GM12878 (cell line): ENCODE measurements around the gene MTFR1L. TPM values are rescaled to one million over a fixed set of nuclear protein-coding genes. Genes with fewer than 3 reads are reported as not detected.

Experiments
- ATAC-seq: fragments of 200-7000 bp; cut with Tn5 transposase; 3 replicates; pipeline ENCODE4 v1.9.1; 2020; ENCODE audit warnings: mild to moderate bottlenecking, moderate library complexity
- BruUV-seq: library from RNA; stranded (reverse); fragments of 400-500 nt; replicated peaks from 2 replicates; lab custom pipeline; 2021; lab: Mats Ljungman, UMichigan
- CTCF ChIA-PET: fragments of 300-600 bp; sonication (Branson Sonifier 250); formaldehyde crosslinking; extraction: SDS; loops from one replicate; lab custom pipeline; 2021; ENCODE audit warnings: inconsistent platforms; lab: Yijun Ruan, JAX
- POLR2A ChIA-PET: fragments of 350-600 bp; formaldehyde crosslinking; extraction: SDS; loops from one replicate; lab custom pipeline; 2021; ENCODE audit warnings: inconsistent platforms; lab: Charles Lee
- RAD21 ChIA-PET: fragments of 300-600 bp; sonication (Branson Sonifier 250); formaldehyde crosslinking; loops from one replicate; lab custom pipeline; 2023; ENCODE audit warnings: antibody characterized with exemption; ENCODE audit not compliant: unreplicated experiment; lab: Charles Lee
- SMC1A ChIA-PET: fragments of 300-600 bp; sonication (Branson Sonifier 250); formaldehyde crosslinking; loops from one replicate; lab custom pipeline; 2023; ENCODE audit not compliant: unreplicated experiment, uncharacterized antibody; lab: Charles Lee
- DNase-seq: peaks from one replicate; pipeline ENCODE4 v3.0.0-alpha.2; 2011; ENCODE audit warnings: low read depth, low spot score
- FAIRE-seq: peaks from 3 replicates; lab custom pipeline; 2011; peaks lifted over from hg19 to GRCh38; lab: Jason Lieb, UNC
- H2AFZ ChIP-seq: 2 replicates; pipeline ENCODE4 v1.6.0; 2011; ENCODE audit warnings: low read depth, low read length, control low read depth; ENCODE audit not compliant: control insufficient read depth
- H3K27ac ChIP-seq: 2 replicates; pipeline ENCODE4 v1.5.1; 2011; ENCODE audit warnings: control low read depth; ENCODE audit not compliant: control insufficient read depth, insufficient read depth
- H3K27me3 ChIP-seq, 2 experiments: replicated peaks in 1 of 2; 2 replicates each; pipeline versions ENCODE4 v1.6.0 to v1.6.1; 2011; ENCODE audit warnings: low read length in 1 of 2; ENCODE audit not compliant: control insufficient read depth in 2 of 2, insufficient read depth in 2 of 2
- H3K36me3 ChIP-seq, 2 experiments: 2 replicates each; pipeline ENCODE4 v1.5.1; 2011; ENCODE audit warnings: low read length in 1 of 2; ENCODE audit not compliant: control insufficient read depth in 2 of 2, insufficient read depth in 2 of 2
- H3K4me1 ChIP-seq: 2 replicates; pipeline ENCODE4 v1.6.1; 2011; ENCODE audit warnings: mild to moderate bottlenecking, low read length, moderate library complexity, mixed read lengths; ENCODE audit not compliant: control insufficient read depth, insufficient read depth
- H3K4me2 ChIP-seq: 2 replicates; pipeline ENCODE4 v1.6.0; 2011; ENCODE audit warnings: control low read depth; ENCODE audit not compliant: control insufficient read depth, insufficient read depth
- H3K4me3 ChIP-seq: fragments of 200-600 bp; sonication (generic); 2 replicates; pipeline ENCODE4 v1.5.1; 2016
- H3K79me2 ChIP-seq: 2 replicates; pipeline ENCODE4 v1.6.0; 2011; ENCODE audit warnings: low read length; ENCODE audit not compliant: control insufficient read depth, insufficient read depth
- H3K9ac ChIP-seq: 2 replicates; pipeline ENCODE4 v1.8.0; 2011; ENCODE audit warnings: low read length, control low read depth, mixed read lengths; ENCODE audit not compliant: control insufficient read depth, insufficient read depth
- H3K9me3 ChIP-seq: replicated peaks from 3 replicates; pipeline ENCODE4 v1.5.1; 2011; ENCODE audit warnings: mild to moderate bottlenecking, low read length; ENCODE audit not compliant: control insufficient read depth, insufficient read depth
- H4K20me1 ChIP-seq: 2 replicates; pipeline ENCODE4 v1.6.0; 2011; ENCODE audit not compliant: control insufficient read depth, insufficient read depth
- KAT2A ChIP-seq: conservative IDR thresholded peaks from 2 replicates; pipeline ENCODE4 v1.6.1; 2011; ENCODE audit warnings: low read depth, low read length; ENCODE audit not compliant: control insufficient read depth
- RUNX3 ChIP-seq: IDR thresholded peaks from 2 replicates; pipeline ENCODE4 v1.6.1; 2012; ENCODE audit warnings: low read length, inconsistent platforms
- ZNF217 ChIP-seq: fragments of 450-650 bp; IDR thresholded peaks from 2 replicates; pipeline ENCODE4 v1.6.1; 2017; ENCODE audit warnings: antibody characterized with exemption, mild to moderate bottlenecking
- WGBS: methylation state at CpG from one replicate; pipeline ENCODE4 v1.1.6; 2016; ENCODE audit warnings: low lambda C conversion rate; ENCODE audit not compliant: insufficient replicate concordance, insufficient coverage; ENCODE audit errors: missing lambda C conversion rate; 5-methylcytosine and 5-hydroxymethylcytosine counted together
- in situ Hi-C: fragments of 300-500 bp; cut with MboI; formaldehyde crosslinking; loops from 9 replicates; pipeline ENCODE4 v1.14.3; 2018; ENCODE audit warnings: mixed read lengths
- intact Hi-C: fragments of 100-400 bp; cut with micrococcal nuclease; formaldehyde crosslinking; loops from one replicate; pipeline ENCODE4 v1.14.2; 2022; ENCODE audit not compliant: unreplicated experiment
- polyA plus RNA-seq, 11 experiments: library from polyadenylated mRNA; depleted of rRNA in 4 of 11; unstranded in 6 of 11; stranded (reverse) in 5 of 11; fragments of >200 nt; fragmentation: Nextera tagmentation in 4 of 11; fragmentation: Illumina TruSeq in 1 of 11; extraction: Ambion mirVana in 4 of 11; extraction: Trizol in 1 of 11; gene quantifications; 1 replicate in 1 of 11; 2 replicates in 10 of 11; pipeline versions ENCODE4 v1.2.1 to v1.2.3, GENCODE V29; 2011 to 2016; ENCODE audit warnings: inconsistent platforms in 2 of 11, missing spikeins in 2 of 11, low read depth in 1 of 11
- total RNA-seq, 4 experiments: library from RNA; depleted of rRNA in 3 of 4; stranded (reverse); fragments of >200 nt in 3 of 4; fragmentation: Illumina TruSeq in 1 of 4; extraction: Trizol in 1 of 4; gene quantifications; 2 replicates each; pipeline versions ENCODE4 v1.2.1 to v1.2.3, GENCODE V29; 2013 to 2021

The MTFR1L gene
- total and polyA plus RNA-seq, 10 of the 15 experiments (the other 5 are each of a cell fraction or from before 2014, with no cell fraction given): 16.9 to 44.2 (median 30.3) TPM

DNA sequence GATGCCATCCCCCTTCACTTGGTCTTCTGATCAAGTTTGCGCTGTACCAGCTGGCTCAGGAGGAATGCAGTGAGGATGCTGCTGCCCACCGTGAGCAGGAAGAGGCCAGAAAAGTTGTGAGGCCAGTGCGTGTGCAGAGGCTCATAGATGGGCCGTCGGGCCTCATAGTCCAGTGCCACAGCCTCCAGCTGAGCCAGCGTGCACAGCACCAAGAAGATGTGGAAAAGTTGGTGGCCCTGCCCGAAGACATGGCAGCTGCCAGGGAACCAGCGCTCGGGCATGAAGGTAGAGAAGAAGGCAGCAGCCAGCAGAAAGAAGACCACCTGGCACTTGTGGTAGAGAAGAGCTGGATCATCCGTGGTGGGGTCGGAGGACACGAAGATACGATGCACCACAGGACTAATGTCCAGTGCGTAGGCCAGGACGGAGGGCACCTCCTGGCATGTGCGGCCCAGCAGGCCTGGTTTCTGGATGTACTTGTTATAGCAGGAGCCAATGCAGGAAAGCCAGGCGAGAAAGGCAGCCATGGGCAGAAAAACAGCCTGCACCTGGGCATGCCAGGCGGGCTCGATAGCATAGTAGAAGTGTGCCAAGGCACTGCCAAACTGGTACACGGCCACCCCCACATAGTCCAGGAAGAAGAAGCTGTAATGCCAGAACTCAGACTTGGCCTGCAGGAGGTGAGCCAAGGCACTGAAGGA is 43.2 kb downstream of the MTFR1L start:
- Histone ChIP-seq H3K4me1 (peaks cover 8% of the 10 kb centered on the region; the same call in 1 of the 2 replicates), H3K9ac (no peak overlapping the region), H3K4me2 (no peak overlapping the region), H3K27me3 (no peaks in the 10 kb centered on the region), H3K27ac (no peak overlapping the region), H3K36me3 (no peaks in the 10 kb centered on the region), H3K9me3 (no peaks in the 10 kb centered on the region), H2AFZ (no peak overlapping the region), H4K20me1 (no peaks in the 10 kb centered on the region), H3K79me2 (peaks cover 15% of the 10 kb centered on the region), H3K4me3 (no peak overlapping the region)
- DNase-seq (no peak), ATAC-seq (no peak), FAIRE-seq (no peak)
- intact Hi-C loops: no loop called here
- no peak for TF ChIP-seq ZNF217
- over 99% methylated on average over 20 of the region's 20 CpGs for WGBS
- no TSS peak for BruUV-seq
- ChIA-PET POLR2A (interaction anchor here (0.6 to 1.2 kb wide), 2 partner anchors 11 to 1024 kb away, joined by 3 to 6 read pairs; no protein-coding TSS in a partner anchor), CTCF (interaction anchor here (0.9 to 1.3 kb wide), 3 partner anchors 32 to 135 kb away, joined by 3 read pairs; partner anchors contain the start of gene PAFAH2), RAD21 (no interaction called here), SMC1A (interaction anchor here (1.0 kb wide), 1 partner anchor 8 kb away, joined by 4 read pairs; no protein-coding TSS in a partner anchor)
- in situ Hi-C loops: no loop called here

DNA sequence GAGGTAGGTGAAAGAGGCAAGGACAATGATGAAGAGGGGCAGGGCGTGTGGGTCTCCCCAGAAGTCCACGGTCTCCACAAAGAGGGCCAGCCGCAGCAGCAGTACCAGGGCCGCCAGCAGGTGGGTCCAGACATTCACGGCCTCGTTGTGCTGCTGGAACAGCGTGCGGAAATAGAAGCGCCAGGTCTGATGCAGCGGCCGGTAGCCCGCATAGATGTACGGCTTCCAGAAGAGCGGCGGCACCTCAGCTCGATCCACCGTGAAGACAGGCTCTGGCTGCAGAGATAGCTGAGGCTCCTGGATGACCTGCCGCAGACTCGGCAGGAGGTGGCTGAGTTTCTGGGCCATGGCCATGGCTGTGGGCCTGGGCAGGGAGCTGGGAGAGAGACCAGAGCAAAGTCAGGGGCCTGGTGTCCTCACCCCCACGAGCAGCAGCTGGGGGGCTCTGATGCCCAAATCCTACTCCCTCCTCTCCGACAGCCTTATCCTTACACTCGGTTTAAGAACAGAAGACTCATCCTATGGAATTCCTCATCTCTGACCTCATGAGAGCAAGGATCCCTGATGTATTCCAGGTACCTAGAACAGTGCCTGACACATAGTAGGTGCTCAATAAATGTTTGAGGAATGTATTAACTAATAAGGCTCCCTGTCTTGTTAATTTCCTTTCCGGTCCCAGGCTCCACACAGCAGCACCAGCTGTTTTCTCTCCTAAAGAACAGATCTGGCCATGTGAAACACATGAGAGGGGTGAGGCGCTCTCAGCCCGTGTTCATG is 43.9 kb downstream of the MTFR1L start:
- ChIA-PET RAD21 (no interaction called here), POLR2A (interaction anchor here (0.6 to 1.1 kb wide), 3 partner anchors 9 to 1023 kb away, joined by 3 to 6 read pairs (median 4); no protein-coding TSS in a partner anchor), SMC1A (interaction anchor here (0.9 kb wide), 1 partner anchor 11 kb away, joined by 3 read pairs; no protein-coding TSS in a partner anchor), CTCF (interaction anchor here (1.3 kb wide), 1 partner anchor 32 kb away, joined by 3 read pairs; no protein-coding TSS in a partner anchor)
- intact Hi-C loops (no loop called here), in situ Hi-C loops (no loop called here)
- ATAC-seq (no peak), DNase-seq (no peak), FAIRE-seq (no peak)
- no peak for TF ChIP-seq KAT2A
- no peak for TF ChIP-seq RUNX3
- Histone ChIP-seq H3K4me1 (peaks cover 4% of the 10 kb centered on the region; the same call in 1 of the 2 replicates), H3K27ac (no peak overlapping the region), H3K79me2 (peaks cover 8% of the 10 kb centered on the region), H3K4me2 (no peak overlapping the region), H3K4me3 (no peak overlapping the region), H3K36me3 (no peaks in the 10 kb centered on the region), H3K9me3 (no peaks in the 10 kb centered on the region), H2AFZ (no peak overlapping the region), H3K9ac (no peak overlapping the region), H4K20me1 (no peaks in the 10 kb centered on the region), H3K27me3 (no peaks in the 10 kb centered on the region)
- no TSS peak for BruUV-seq
- 95% methylated on average over 25 of the region's 25 CpGs for WGBS
